Astrocyte (in vitro differentiated cells and primary cell): ENCODE data around the gene ABCC4.

Source experiments
- EZH2 ChIP-seq: IDR thresholded peaks from 2 replicates; pipeline ENCODE4 v1.6.1; 2012; ENCODE audit warnings: mild to moderate bottlenecking, low read length, inconsistent platforms; ENCODE audit not compliant: insufficient read depth
- TF ChIP-seq, protein P1 (sequence below): IDR thresholded peaks from 2 replicates; pipeline ENCODE4 v1.5.1; 2011; ENCODE audit warnings: low read depth, mild to moderate bottlenecking, inconsistent platforms, low read length, moderate library complexity; ENCODE audit not compliant: insufficient read depth

DNA sequence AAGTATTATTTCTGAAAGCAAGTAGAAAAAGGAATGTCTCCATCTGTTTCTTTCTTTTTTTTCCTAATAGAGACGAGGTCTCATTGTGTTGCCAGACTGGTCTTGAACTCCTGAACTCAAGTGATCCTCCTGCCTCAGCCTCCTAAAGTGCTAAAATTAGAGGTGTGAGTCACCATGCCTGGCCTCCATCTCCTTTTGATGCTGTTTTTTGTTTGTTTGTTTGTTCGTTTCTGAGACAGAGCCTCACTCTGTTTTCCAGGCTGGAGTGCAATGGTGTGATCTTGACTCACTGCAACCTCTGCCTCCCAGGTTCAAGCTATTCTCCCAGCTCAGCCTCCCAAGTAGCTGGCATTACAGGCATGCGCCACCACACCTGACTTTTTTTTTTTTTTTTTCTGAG, 14.5 kb upstream of the ABCC4 start:
- TF ChIP-seq, protein P1, sequence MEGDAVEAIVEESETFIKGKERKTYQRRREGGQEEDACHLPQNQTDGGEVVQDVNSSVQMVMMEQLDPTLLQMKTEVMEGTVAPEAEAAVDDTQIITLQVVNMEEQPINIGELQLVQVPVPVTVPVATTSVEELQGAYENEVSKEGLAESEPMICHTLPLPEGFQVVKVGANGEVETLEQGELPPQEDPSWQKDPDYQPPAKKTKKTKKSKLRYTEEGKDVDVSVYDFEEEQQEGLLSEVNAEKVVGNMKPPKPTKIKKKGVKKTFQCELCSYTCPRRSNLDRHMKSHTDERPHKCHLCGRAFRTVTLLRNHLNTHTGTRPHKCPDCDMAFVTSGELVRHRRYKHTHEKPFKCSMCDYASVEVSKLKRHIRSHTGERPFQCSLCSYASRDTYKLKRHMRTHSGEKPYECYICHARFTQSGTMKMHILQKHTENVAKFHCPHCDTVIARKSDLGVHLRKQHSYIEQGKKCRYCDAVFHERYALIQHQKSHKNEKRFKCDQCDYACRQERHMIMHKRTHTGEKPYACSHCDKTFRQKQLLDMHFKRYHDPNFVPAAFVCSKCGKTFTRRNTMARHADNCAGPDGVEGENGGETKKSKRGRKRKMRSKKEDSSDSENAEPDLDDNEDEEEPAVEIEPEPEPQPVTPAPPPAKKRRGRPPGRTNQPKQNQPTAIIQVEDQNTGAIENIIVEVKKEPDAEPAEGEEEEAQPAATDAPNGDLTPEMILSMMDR = no peak
- no peak for TF ChIP-seq EZH2
